SK-N-SH (cell line): ENCODE results near the gene NRCAM. TPM values are rescaled to one million over a fixed set of nuclear protein-coding genes. Genes with fewer than 3 reads are reported as not detected.

Experiments used
- CTCF ChIA-PET: fragments of 300-600, 350-600 bp; formaldehyde crosslinking; extraction: SDS; loops from one replicate; lab custom pipeline; 2021; lab: Yijun Ruan, JAX
- POLR2A ChIA-PET: fragments of 350-600 bp; sonication (Branson Sonifier 250); formaldehyde crosslinking; extraction: SDS; loops from one replicate; lab custom pipeline; 2020; ENCODE audit warnings: antibody characterized with exemption, inconsistent platforms; lab: Yijun Ruan, JAX
- DNase-seq: peaks from one replicate; pipeline ENCODE4 v3.0.0; 2012
- H2AFZ ChIP-seq: fragments of 200-600 bp; sonication (generic); 2 replicates; pipeline ENCODE4 v1.8.1; 2016; ENCODE audit warnings: antibody characterized with exemption, mild to moderate bottlenecking, low read depth
- H3F3A ChIP-seq: fragments of 200-600 bp; sonication (generic); replicated peaks from 2 replicates; pipeline ENCODE3; 2016; ENCODE audit warnings: antibody characterized with exemption, mild to moderate bottlenecking; ENCODE audit not compliant: insufficient read depth
- H3K27ac ChIP-seq, 2 experiments: fragments of 200-500 bp in 1 of 2; fragments of 200-600 bp in 1 of 2; sonication (Bioruptor generic) in 1 of 2; sonication (generic), shearing (Covaris generic) in 1 of 2; 2 replicates each; pipeline versions ENCODE4 v1.5.1 to v1.6.1; 2014 to 2016; ENCODE audit warnings: low read depth in 2 of 2, inconsistent platforms in 1 of 2, low read length in 1 of 2, mild to moderate bottlenecking in 1 of 2, mixed read lengths in 1 of 2
- H3K27me3 ChIP-seq: fragments of 200-600 bp; sonication (generic), shearing (Covaris generic); 2 replicates; pipeline ENCODE4 v1.6.1; 2016; ENCODE audit warnings: mixed run types; ENCODE audit not compliant: insufficient read depth
- H3K36me3 ChIP-seq, 2 experiments: fragments of 200-500 bp in 1 of 2; fragments of 200-600 bp in 1 of 2; sonication (Bioruptor generic) in 1 of 2; sonication (generic) in 1 of 2; replicated peaks in 1 of 2; 2 replicates each; pipeline versions ENCODE3 to v1.5.1; 2014 to 2016; ENCODE audit warnings: low read length in 1 of 2, mild to moderate bottlenecking in 1 of 2; ENCODE audit not compliant: insufficient read depth in 2 of 2, control insufficient read depth in 1 of 2
- H3K4me1 ChIP-seq, 2 experiments: fragments of 200-500 bp in 1 of 2; fragments of 200-600 bp in 1 of 2; sonication (Bioruptor generic) in 1 of 2; sonication (generic), shearing (Covaris generic) in 1 of 2; 2 replicates each; pipeline versions ENCODE4 v1.5.1 to v1.6.1; 2014 to 2016; ENCODE audit warnings: low read depth in 1 of 2, low read length in 1 of 2, mixed run types in 1 of 2; ENCODE audit not compliant: insufficient read depth in 2 of 2, control insufficient read depth in 1 of 2
- H3K4me2 ChIP-seq: fragments of 200-600 bp; sonication (generic), shearing (Covaris generic); 2 replicates; pipeline ENCODE4 v1.6.1; 2017; ENCODE audit warnings: mixed run types
- H3K4me3 ChIP-seq, 2 experiments: fragments of 200-500 bp in 1 of 2; fragments of 200-600 bp in 1 of 2; sonication (Bioruptor generic) in 1 of 2; sonication (generic), shearing (Covaris generic) in 1 of 2; 2 replicates each; pipeline versions ENCODE4 v1.5.1 to v1.8.1; 2014 to 2016; ENCODE audit warnings: low read depth in 2 of 2, inconsistent platforms in 1 of 2, low read length in 1 of 2, mild to moderate bottlenecking in 1 of 2, mixed read lengths in 1 of 2, moderate library complexity in 1 of 2
- H3K79me2 ChIP-seq: fragments of 200-600 bp; sonication (generic); 2 replicates; pipeline ENCODE4 v1.8.1; 2017; ENCODE audit warnings: mild to moderate bottlenecking; ENCODE audit not compliant: insufficient read depth
- H3K9ac ChIP-seq: fragments of 200-600 bp; sonication (generic); 2 replicates; pipeline ENCODE4 v1.6.1; 2017; ENCODE audit warnings: mixed run types
- H3K9me2 ChIP-seq: fragments of 200-600 bp; sonication (generic); 2 replicates; pipeline ENCODE4 v1.6.1; 2017; ENCODE audit warnings: mixed run types
- H3K9me3 ChIP-seq: fragments of 200-600 bp; sonication (generic); 2 replicates; pipeline ENCODE4 v1.6.1; 2017; ENCODE audit warnings: mixed run types, mild to moderate bottlenecking, moderate library complexity
- H4K20me1 ChIP-seq: fragments of 200-600 bp; sonication (generic); 2 replicates; pipeline ENCODE4 v1.6.1; 2017; ENCODE audit warnings: mild to moderate bottlenecking, mixed run types; ENCODE audit not compliant: insufficient read depth
- CHD2 ChIP-seq: fragments of 150-350 bp; IDR thresholded peaks from 2 replicates; pipeline ENCODE4 v1.6.1; 2018; ENCODE audit warnings: low read length; ENCODE audit not compliant: partially characterized antibody
- EP300 ChIP-seq, 2 experiments: IDR thresholded peaks; 2 replicates each; pipeline versions ENCODE4 v1.4.0 to v1.6.1; 2012; ENCODE audit warnings: borderline replicate concordance in 1 of 2, low read depth in 1 of 2, low read length in 1 of 2
- FOSL2 ChIP-seq: IDR thresholded peaks from 2 replicates; pipeline ENCODE4 v1.4.0; 2012; ENCODE audit warnings: low read depth, mild to moderate bottlenecking, moderate library complexity, borderline replicate concordance
- POLR2AphosphoS5 ChIP-seq: IDR thresholded peaks from 2 replicates; pipeline ENCODE4 v1.6.1; 2012; ENCODE audit warnings: low read depth, low read length
- RAD21 ChIP-seq: IDR thresholded peaks from 2 replicates; pipeline ENCODE4 v1.6.1; 2012; ENCODE audit warnings: mild to moderate bottlenecking, low read length
- RCOR1 ChIP-seq: fragments of 150-350 bp; IDR thresholded peaks from 2 replicates; pipeline ENCODE4 v1.6.1; 2017; ENCODE audit warnings: antibody characterized with exemption, low read length
- TAF1 ChIP-seq: IDR thresholded peaks from 2 replicates; pipeline ENCODE4 v1.6.1; 2012; ENCODE audit warnings: low read depth, mild to moderate bottlenecking, low read length, moderate library complexity, borderline replicate concordance
- TEAD4 ChIP-seq: IDR thresholded peaks from 2 replicates; pipeline ENCODE4 v1.4.0; 2012; ENCODE audit warnings: mild to moderate bottlenecking, borderline replicate concordance; ENCODE audit not compliant: insufficient read depth
- WGBS: methylation state at CpG from one replicate; pipeline ENCODE4 v1.1.6; 2017; ENCODE audit warnings: low lambda C conversion rate; 5-methylcytosine and 5-hydroxymethylcytosine counted together
- polyA plus RNA-seq, 3 experiments: library from polyadenylated mRNA; depleted of rRNA; stranded (reverse); fragments of >200 nt; gene quantifications; 2 replicates each; pipeline ENCODE4 v1.2.3, GENCODE V29; 2012
- TF ChIP-seq, protein P1 (sequence below): fragments of 150-350 bp; IDR thresholded peaks from 2 replicates; pipeline ENCODE4 v1.6.1; 2016; ENCODE audit warnings: mild to moderate bottlenecking, low read depth, low read length
- TF ChIP-seq, protein P2 (sequence below): fragments of 150-350 bp; IDR thresholded peaks from 2 replicates; pipeline ENCODE4 v1.6.1; 2017; ENCODE audit warnings: antibody characterized with exemption, low read length, low read depth, borderline replicate concordance
- TF ChIP-seq, protein P3 (sequence below): IDR thresholded peaks from 2 replicates; pipeline ENCODE4; 2012

The NRCAM gene
- polyA plus RNA-seq, 1 of the 3 experiments (the other 2 are of a cell fraction): 1.1 TPM

DNA sequence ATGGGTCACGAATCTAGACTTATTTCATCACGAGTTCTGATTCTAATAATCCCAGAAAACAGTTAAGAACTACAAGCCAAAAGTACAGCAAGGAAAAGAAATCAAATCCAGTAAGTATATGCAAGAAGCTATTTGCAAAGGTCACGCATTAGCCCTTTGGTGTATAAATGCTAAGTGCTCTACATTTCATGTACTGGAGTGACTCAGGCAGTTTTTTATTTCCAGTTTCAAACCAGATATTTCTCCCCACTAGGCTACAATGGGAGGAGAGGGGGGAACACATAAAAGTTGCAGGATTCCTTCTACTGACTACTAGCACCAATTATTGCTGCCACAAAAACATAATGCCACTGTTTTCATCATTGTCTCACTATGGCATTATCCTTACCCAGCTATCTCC lies 148.0 kb downstream of the NRCAM start:
- CTCF ChIA-PET: interaction anchor here (1.3 to 3.3 kb wide), 3 partner anchors 15 to 127 kb away, joined by 3 to 13 read pairs (median 5); no protein-coding TSS in a partner anchor
- H3K4me1 ChIP-seq: peaks cover 19 to 31% of the 10 kb centered on the region in 2 experiments
- H3K9ac ChIP-seq: no peak overlapping the region
- POLR2A ChIA-PET: no interaction called here
- no peaks in the 10 kb centered on the region for H3K27me3 ChIP-seq
- no peak overlapping the region for H2AFZ ChIP-seq
- H4K20me1 ChIP-seq: no peaks in the 10 kb centered on the region
- no peak overlapping the region for H3K4me2 ChIP-seq
- DNase-seq: no peak
- TF ChIP-seq, protein P1, sequence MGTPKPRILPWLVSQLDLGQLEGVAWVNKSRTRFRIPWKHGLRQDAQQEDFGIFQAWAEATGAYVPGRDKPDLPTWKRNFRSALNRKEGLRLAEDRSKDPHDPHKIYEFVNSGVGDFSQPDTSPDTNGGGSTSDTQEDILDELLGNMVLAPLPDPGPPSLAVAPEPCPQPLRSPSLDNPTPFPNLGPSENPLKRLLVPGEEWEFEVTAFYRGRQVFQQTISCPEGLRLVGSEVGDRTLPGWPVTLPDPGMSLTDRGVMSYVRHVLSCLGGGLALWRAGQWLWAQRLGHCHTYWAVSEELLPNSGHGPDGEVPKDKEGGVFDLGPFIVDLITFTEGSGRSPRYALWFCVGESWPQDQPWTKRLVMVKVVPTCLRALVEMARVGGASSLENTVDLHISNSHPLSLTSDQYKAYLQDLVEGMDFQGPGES: no peak
- TF ChIP-seq RCOR1 (no peak), EP300 (IDR thresholded peaks at IDR 0.05; ENCODE audit: borderline replicate concordance in 1 of 2, low read depth in 1 of 2, low read length in 1 of 2) (0 out of 4 replicates have a peak, but pooled peaks of 1 of the 2 experiments have one; percentile 8)
- TF ChIP-seq, protein P2, sequence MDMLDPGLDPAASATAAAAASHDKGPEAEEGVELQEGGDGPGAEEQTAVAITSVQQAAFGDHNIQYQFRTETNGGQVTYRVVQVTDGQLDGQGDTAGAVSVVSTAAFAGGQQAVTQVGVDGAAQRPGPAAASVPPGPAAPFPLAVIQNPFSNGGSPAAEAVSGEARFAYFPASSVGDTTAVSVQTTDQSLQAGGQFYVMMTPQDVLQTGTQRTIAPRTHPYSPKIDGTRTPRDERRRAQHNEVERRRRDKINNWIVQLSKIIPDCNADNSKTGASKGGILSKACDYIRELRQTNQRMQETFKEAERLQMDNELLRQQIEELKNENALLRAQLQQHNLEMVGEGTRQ: no peak
- 78% methylated on average over 3 of the region's 3 CpGs for WGBS
- no peaks in the 10 kb centered on the region for H3F3A ChIP-seq
- peak overlapping the region in 1 of 2 experiments; percentile 69; a peak in 2 of 4 replicates for H3K27ac ChIP-seq
- H3K9me3 ChIP-seq: no peaks in the 10 kb centered on the region
- H3K36me3 ChIP-seq: peaks cover 0 to 8% of the 10 kb centered on the region in 2 experiments
- no peaks in the 10 kb centered on the region for H3K9me2 ChIP-seq
- H3K79me2 ChIP-seq: no peaks in the 10 kb centered on the region
- H3K4me3 ChIP-seq: no peak overlapping the region

DNA sequence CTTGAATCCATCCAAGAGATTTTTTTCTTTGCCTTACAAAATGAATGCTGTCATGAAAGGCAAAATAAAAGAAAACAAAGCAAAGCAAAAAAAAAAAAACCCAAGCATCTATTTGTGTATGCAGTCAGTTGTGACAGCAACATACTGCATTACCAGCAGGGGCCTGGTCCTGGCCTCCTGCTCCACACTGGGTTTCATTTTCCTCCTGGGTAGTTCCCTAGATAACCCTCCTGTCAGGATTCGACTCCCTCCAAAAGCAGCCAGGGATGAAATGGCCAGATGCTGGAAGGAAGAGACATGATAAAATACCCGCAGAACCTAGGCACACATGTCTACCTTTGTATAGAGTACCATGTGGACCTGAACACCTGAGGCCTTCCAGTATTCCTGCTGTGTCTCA lies 148.6 kb downstream of the NRCAM start:
- Histone ChIP-seq H3K9me2 (no peaks in the 10 kb centered on the region), H3K9me3 (no peaks in the 10 kb centered on the region), H3K4me1 (peaks cover 19 to 26% of the 10 kb centered on the region in 2 experiments), H3K79me2 (no peaks in the 10 kb centered on the region), H3K36me3 (peaks cover 0 to 8% of the 10 kb centered on the region in 2 experiments), H2AFZ (no peak overlapping the region), H3K27ac (peak overlapping the region in 1 of 2 experiments; percentile 24; a peak in 1 of 4 replicates), H3K4me2 (no peak overlapping the region), H3F3A (no peaks in the 10 kb centered on the region), H3K9ac (no peak overlapping the region), H4K20me1 (no peaks in the 10 kb centered on the region), H3K4me3 (no peak overlapping the region), H3K27me3 (no peaks in the 10 kb centered on the region)
- CTCF ChIA-PET: interaction anchor here (0.7 to 3.3 kb wide), 2 partner anchors 16 to 116 kb away, joined by 5 to 13 read pairs; no protein-coding TSS in a partner anchor
- TF ChIP-seq RAD21: peak; percentile 3; the same call in 1 of the 2 replicates
- TF ChIP-seq POLR2AphosphoS5: no peak
- no peak for TF ChIP-seq CHD2
- no peak for TF ChIP-seq EP300 (IDR thresholded peaks at IDR 0.05; ENCODE audit: borderline replicate concordance in 1 of 2, low read depth in 1 of 2, low read length in 1 of 2)
- TF ChIP-seq FOSL2: no peak
- TF ChIP-seq TEAD4: no peak
- TF ChIP-seq, protein P3, sequence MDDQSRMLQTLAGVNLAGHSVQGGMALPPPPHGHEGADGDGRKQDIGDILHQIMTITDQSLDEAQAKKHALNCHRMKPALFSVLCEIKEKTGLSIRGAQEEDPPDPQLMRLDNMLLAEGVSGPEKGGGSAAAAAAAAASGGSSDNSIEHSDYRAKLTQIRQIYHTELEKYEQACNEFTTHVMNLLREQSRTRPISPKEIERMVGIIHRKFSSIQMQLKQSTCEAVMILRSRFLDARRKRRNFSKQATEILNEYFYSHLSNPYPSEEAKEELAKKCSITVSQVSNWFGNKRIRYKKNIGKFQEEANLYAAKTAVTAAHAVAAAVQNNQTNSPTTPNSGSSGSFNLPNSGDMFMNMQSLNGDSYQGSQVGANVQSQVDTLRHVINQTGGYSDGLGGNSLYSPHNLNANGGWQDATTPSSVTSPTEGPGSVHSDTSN: no peak
- TF ChIP-seq TAF1: no peak
- WGBS: 41% methylated on average over 2 of the region's 2 CpGs
- peak; percentile 14 for DNase-seq
- POLR2A ChIA-PET: no interaction called here
